WTC11 (cell line): Measurements from ENCODE around the gene SERTAD3. TPM values are rescaled to one million over a fixed set of nuclear protein-coding genes. Genes with fewer than 3 reads are reported as not detected.

Experiments
- ATAC-seq: fragments of 200-7000 bp; cut with Tn5 transposase; 2 replicates; pipeline ENCODE4 v1.10.0; 2021; ENCODE audit warnings: mild to moderate bottlenecking, moderate library complexity
- Bru-seq: library from RNA; stranded (reverse); fragments of 400-500 nt; gene quantifications from one replicate; lab custom pipeline; 2021; lab: Mats Ljungman, UMichigan
- CTCF ChIA-PET: fragments of 300-600 bp; sonication (Branson Sonifier 250); formaldehyde crosslinking; loops from one replicate; lab custom pipeline; 2021; ENCODE audit warnings: antibody characterized with exemption; lab: Charles Lee
- POLR2A ChIA-PET: fragments of 350-600 bp; sonication (Branson Sonifier 250); formaldehyde crosslinking; loops from one replicate; lab custom pipeline; 2021; ENCODE audit warnings: antibody characterized with exemption; lab: Charles Lee
- DNase-seq: peaks from one replicate; pipeline ENCODE4 v3.0.0; 2021; ENCODE audit warnings: low spot score
- H3K27ac Mint-ChIP-seq: 2 replicates; pipeline ENCODE4 v1.8.0; 2021; ENCODE audit warnings: mixed read lengths
- H3K27me3 Mint-ChIP-seq: 2 replicates; pipeline ENCODE4 v1.8.0; 2021; ENCODE audit warnings: low read depth, mild to moderate bottlenecking, moderate library complexity, mixed read lengths
- H3K36me3 Mint-ChIP-seq: 2 replicates; pipeline ENCODE4 v1.8.0; 2021; ENCODE audit warnings: mixed read lengths
- H3K4me1 Mint-ChIP-seq: 2 replicates; pipeline ENCODE4 v1.8.0; 2022; ENCODE audit warnings: mixed read lengths
- H3K4me3 Mint-ChIP-seq: 2 replicates; pipeline ENCODE4 v1.8.0; 2021; ENCODE audit warnings: mild to moderate bottlenecking, moderate library complexity, mixed read lengths
- H3K9me3 Mint-ChIP-seq: 2 replicates; pipeline ENCODE4 v1.8.0; 2021; ENCODE audit warnings: mixed read lengths
- CREB1 ChIP-seq: sonication (generic); formaldehyde crosslinking; IDR thresholded peaks from 2 replicates; pipeline ENCODE4 v1.8.0; 2023; ENCODE audit warnings: mild to moderate bottlenecking, missing genetic modification reagents
- CREM ChIP-seq: sonication (generic); formaldehyde crosslinking; IDR thresholded peaks from 2 replicates; pipeline ENCODE4 v1.8.1; 2022; ENCODE audit warnings: mild to moderate bottlenecking, missing genetic modification reagents, moderate library complexity
- E2F5 ChIP-seq: sonication (generic); formaldehyde crosslinking; IDR thresholded peaks from 2 replicates; pipeline ENCODE4 v1.8.1; 2022; ENCODE audit warnings: mild to moderate bottlenecking, moderate library complexity, missing genetic modification reagents
- ETV6 ChIP-seq: sonication (generic); formaldehyde crosslinking; IDR thresholded peaks from 2 replicates; pipeline ENCODE4 v1.8.1; 2022; ENCODE audit warnings: mild to moderate bottlenecking, missing genetic modification reagents
- FOXJ3 ChIP-seq: sonication (generic); formaldehyde crosslinking; IDR thresholded peaks from 2 replicates; pipeline ENCODE4 v1.9.0; 2021; ENCODE audit warnings: missing genetic modification reagents, mild to moderate bottlenecking, borderline replicate concordance
- FOXK1 ChIP-seq: sonication (generic); formaldehyde crosslinking; IDR thresholded peaks from 2 replicates; pipeline ENCODE4 v1.8.0; 2022; ENCODE audit warnings: mild to moderate bottlenecking, moderate library complexity, missing genetic modification reagents
- FOXP4 ChIP-seq: sonication (generic); formaldehyde crosslinking; IDR thresholded peaks from 2 replicates; pipeline ENCODE4 v1.8.0; 2022; ENCODE audit warnings: mild to moderate bottlenecking, missing genetic modification reagents
- IRF2 ChIP-seq: sonication (generic); formaldehyde crosslinking; IDR thresholded peaks from 2 replicates; pipeline ENCODE4 v1.8.0; 2022; ENCODE audit warnings: low read depth, missing genetic modification reagents, borderline replicate concordance
- KAT7 ChIP-seq: sonication (generic); formaldehyde crosslinking; IDR thresholded peaks from 2 replicates; pipeline ENCODE4 v1.8.1; 2023; ENCODE audit warnings: missing genetic modification reagents, mild to moderate bottlenecking, borderline replicate concordance
- NFE2L1 ChIP-seq: sonication (generic); formaldehyde crosslinking; IDR thresholded peaks from 2 replicates; pipeline ENCODE4 v1.8.1; 2023; ENCODE audit warnings: missing genetic modification reagents
- NFYB ChIP-seq: sonication (generic); formaldehyde crosslinking; conservative IDR thresholded peaks from 2 replicates; pipeline ENCODE4 v1.8.0; 2022; ENCODE audit warnings: low read depth, missing genetic modification reagents
- NR3C1 ChIP-seq: sonication (generic); formaldehyde crosslinking; conservative IDR thresholded peaks from 2 replicates; pipeline ENCODE4 v1.8.1; 2023; ENCODE audit warnings: low read depth, mild to moderate bottlenecking, missing genetic modification reagents
- SP1 ChIP-seq: sonication (generic); formaldehyde crosslinking; conservative IDR thresholded peaks from 2 replicates; pipeline ENCODE4 v1.8.1; 2022; ENCODE audit warnings: missing genetic modification reagents
- USF2 ChIP-seq: sonication (generic); formaldehyde crosslinking; IDR thresholded peaks from 2 replicates; pipeline ENCODE4 v1.8.1; 2023; ENCODE audit warnings: mild to moderate bottlenecking, missing genetic modification reagents, moderate library complexity
- ZBTB21 ChIP-seq: sonication (generic); formaldehyde crosslinking; IDR thresholded peaks from 2 replicates; pipeline ENCODE4 v1.8.1; 2023; ENCODE audit warnings: mild to moderate bottlenecking, missing genetic modification reagents, borderline replicate concordance
- ZNF281 ChIP-seq: sonication (generic); formaldehyde crosslinking; IDR thresholded peaks from 2 replicates; pipeline ENCODE4 v1.8.0; 2023; ENCODE audit warnings: mild to moderate bottlenecking, missing genetic modification reagents
- ZNF512 ChIP-seq: sonication (generic); formaldehyde crosslinking; IDR thresholded peaks from 2 replicates; pipeline ENCODE4 v1.8.1; 2022; ENCODE audit warnings: missing genetic modification reagents, borderline replicate concordance
- long read RNA-seq, 3 experiments: library from RNA in 1 of 3; library from capped mRNA in 1 of 3; library from polyadenylated mRNA in 1 of 3; unstranded in 2 of 3; stranded (forward) in 1 of 3; transcript quantifications; one replicate each; pipeline ENCODE4 v2.0.0, GENCODE V29; 2021
- total RNA-seq: library from RNA; stranded (reverse); gene quantifications from 3 replicates; pipeline ENCODE4 v1.2.3, GENCODE V29; 2021
- TF ChIP-seq, protein P1 (sequence below): sonication (generic); formaldehyde crosslinking; IDR thresholded peaks from 2 replicates; pipeline ENCODE4 v1.8.0; 2022; ENCODE audit warnings: mild to moderate bottlenecking, missing genetic modification reagents

Gene SERTAD3, protein sequence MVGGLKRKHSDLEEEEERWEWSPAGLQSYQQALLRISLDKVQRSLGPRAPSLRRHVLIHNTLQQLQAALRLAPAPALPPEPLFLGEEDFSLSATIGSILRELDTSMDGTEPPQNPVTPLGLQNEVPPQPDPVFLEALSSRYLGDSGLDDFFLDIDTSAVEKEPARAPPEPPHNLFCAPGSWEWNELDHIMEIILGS
- total RNA-seq (31.9 to 34.6 TPM (median 33.6 TPM) in 3 replicates), Bru-seq, nascent RNA (percentile 94 among the genes with signal in this experiment)
- long read RNA-seq, experiment 1, transcript SERTAD3-201 (2 exons, 1,734 nt) = major isoform, 55 of 62 reads
- long read RNA-seq, experiment 1, partial matches to known transcripts = 1 of 62 reads
- long read RNA-seq, experiment 1, other reads (novel, unspliced or antisense) = 4 of 62 reads
- long read RNA-seq, experiment 2, transcript SERTAD3-201 (2 exons, 1,734 nt) = major isoform, 12 of 21 reads
- long read RNA-seq, experiment 2, partial matches to known transcripts = 0 of 21 reads
- long read RNA-seq, experiment 2, other reads (novel, unspliced or antisense) = 9 of 21 reads
- long read RNA-seq, experiment 3, transcript SERTAD3-201 (2 exons, 1,734 nt) = major isoform, 12 of 14 reads
- long read RNA-seq, experiment 3, partial matches to known transcripts = 0 of 14 reads
- long read RNA-seq, experiment 3, other reads (novel, unspliced or antisense) = 1 of 14 reads

- Mint-ChIP-seq H3K27me3 (no peaks in the 10 kb centered on the region), H3K9me3 (no peaks in the 10 kb centered on the region), H3K4me1 (peaks cover 29% of the 10 kb centered on the region), H3K27ac (peak within 1 kb of the TSS; percentile 99), H3K4me3 (peak within 1 kb of the TSS; percentile 94), H3K36me3 (peaks cover 19% of the 10 kb centered on the region)
- ChIA-PET POLR2A (interaction anchor here (0.5 to 3.9 kb wide), 9 partner anchors 18 to 96 kb away, joined by 3 to 32 read pairs (median 6); partner anchors contain the start of genes C19orf47, PLD3 and SERTAD1), CTCF (interaction anchor here (0.5 to 2.5 kb wide), 12 partner anchors 11 to 442 kb away, joined by 3 to 46 read pairs (median 6); partner anchors contain the start of genes BLVRB and PRX)
- peak; percentile 97 for DNase-seq
- peak; percentile 68 for ATAC-seq
- peak; percentile 70; the same call in 1 of the 2 replicates for TF ChIP-seq SP1 (CRISPR knock-in tag)
- peak; percentile 75 for TF ChIP-seq NFYB
- TF ChIP-seq IRF2 (CRISPR knock-in tag) = no peak
- 0 out of 2 replicates have a peak, but pooled peaks have one; percentile 59 for TF ChIP-seq E2F5 (CRISPR knock-in tag)
- TF ChIP-seq CREB1 = no peak
- peak; percentile 24; the same call in 1 of the 2 replicates for TF ChIP-seq FOXP4 (CRISPR knock-in tag)
- peak; percentile 45 for TF ChIP-seq USF2 (CRISPR knock-in tag)
- no peak for TF ChIP-seq NR3C1 (CRISPR knock-in tag)
- TF ChIP-seq ZNF281 (CRISPR knock-in tag) = no peak
- 0 out of 2 replicates have a peak, but pooled peaks have one; percentile 24 for TF ChIP-seq ETV6
- no peak for TF ChIP-seq FOXJ3 (CRISPR knock-in tag)
- TF ChIP-seq CREM (CRISPR knock-in tag) = 0 out of 2 replicates have a peak, but pooled peaks have one; percentile 53
- peak; percentile 83 for TF ChIP-seq ZBTB21 (CRISPR knock-in tag)
- TF ChIP-seq, protein P1, sequence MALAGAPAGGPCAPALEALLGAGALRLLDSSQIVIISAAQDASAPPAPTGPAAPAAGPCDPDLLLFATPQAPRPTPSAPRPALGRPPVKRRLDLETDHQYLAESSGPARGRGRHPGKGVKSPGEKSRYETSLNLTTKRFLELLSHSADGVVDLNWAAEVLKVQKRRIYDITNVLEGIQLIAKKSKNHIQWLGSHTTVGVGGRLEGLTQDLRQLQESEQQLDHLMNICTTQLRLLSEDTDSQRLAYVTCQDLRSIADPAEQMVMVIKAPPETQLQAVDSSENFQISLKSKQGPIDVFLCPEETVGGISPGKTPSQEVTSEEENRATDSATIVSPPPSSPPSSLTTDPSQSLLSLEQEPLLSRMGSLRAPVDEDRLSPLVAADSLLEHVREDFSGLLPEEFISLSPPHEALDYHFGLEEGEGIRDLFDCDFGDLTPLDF = no peak
- no peak for TF ChIP-seq KAT7 (CRISPR knock-in tag)
- TF ChIP-seq ZNF512 = no peak
- TF ChIP-seq NFE2L1 = 0 out of 2 replicates have a peak, but pooled peaks have one; percentile 11
- TF ChIP-seq FOXK1 = peak; percentile 49; the same call in 1 of the 2 replicates
These were observed at the start of gene SERTAD3 for GRCh38 chr19:40444000-40444824. TSS of gene SERTAD3 (minus strand) at chr19:40444335. CDS start at chr19:40442080, 2,255 bp downstream.
